Activated naive CD8-positive, alpha-beta T cell treated with anti-CD3 and anti-CD28 coated beads, Interleukin-2, amount 50 U/mL, for 24 hours (primary cell): ENCODE data around the gene PTPRN2.
"Not testable (repeated sequence)": the region's sequence is repeated elsewhere in the genome, so short reads cannot be mapped to it uniquely, and the experiment has no call there.

Experiments used
- ATAC-seq: fragments of 150-1000 bp; cut with Tn5 transposase; one replicate; pipeline ENCODE4 v1.10.0; 2021
- DNase-seq: peaks from one replicate; pipeline ENCODE4 v3.0.0; 2021
- H3K27ac Mint-ChIP-seq: one replicate; pipeline ENCODE4 v1.8.0; 2021; ENCODE audit warnings: mild to moderate bottlenecking, mixed read lengths
- H3K27me3 Mint-ChIP-seq: one replicate; pipeline ENCODE4 v1.8.0; 2021; ENCODE audit warnings: mixed read lengths
- H3K36me3 Mint-ChIP-seq: one replicate; pipeline ENCODE4 v1.8.0; 2021; ENCODE audit warnings: low read depth, mixed read lengths
- H3K4me1 Mint-ChIP-seq: one replicate; pipeline ENCODE4 v1.8.0; 2021; ENCODE audit warnings: mixed read lengths
- H3K4me3 Mint-ChIP-seq: one replicate; pipeline ENCODE4 v1.8.0; 2021; ENCODE audit warnings: mild to moderate bottlenecking, moderate library complexity, mixed read lengths
- H3K9me3 Mint-ChIP-seq: one replicate; pipeline ENCODE4 v1.8.0; 2021; ENCODE audit warnings: mixed read lengths

The PTPRN2 gene

DNA sequence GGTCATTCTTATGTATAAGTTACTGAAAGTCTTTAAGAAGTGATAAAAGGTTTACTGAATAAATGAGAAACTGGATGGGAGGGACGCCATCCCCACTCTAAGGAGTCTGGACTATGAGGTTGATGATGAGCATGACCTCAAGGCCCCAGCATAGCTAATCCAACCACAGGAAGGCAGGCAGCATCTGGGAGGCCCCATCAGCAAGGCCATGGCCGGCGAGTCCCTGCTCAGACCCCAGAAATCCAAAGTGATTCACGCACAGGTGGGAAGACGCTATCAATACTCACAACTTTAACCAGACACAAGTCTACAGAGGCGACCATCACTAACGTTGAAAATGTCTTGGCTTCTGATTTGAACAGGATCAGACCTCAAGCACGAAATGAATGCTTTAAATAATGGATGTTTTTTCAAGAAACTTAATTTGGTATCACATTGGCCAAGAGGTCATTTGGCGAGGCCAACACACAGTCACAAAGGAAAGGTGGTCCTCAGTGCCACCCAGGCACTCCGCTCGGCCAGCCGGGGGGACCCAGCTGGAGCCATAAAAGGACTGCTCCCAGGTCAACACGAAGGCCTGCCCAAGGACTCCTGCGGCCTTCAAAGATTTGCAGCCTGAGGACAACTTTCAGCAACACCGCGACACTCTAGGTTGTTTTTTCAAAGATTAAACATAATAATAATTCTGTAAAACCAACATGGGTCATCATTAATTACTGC, 228.5 kb downstream of the PTPRN2 start:
- Mint-ChIP-seq H3K4me1 (no peaks in the 10 kb centered on the region), H3K4me3 (no peak overlapping the region), H3K9me3 (peaks cover 11% of the 10 kb centered on the region), H3K27me3 (peaks cover 3% of the 10 kb centered on the region), H3K27ac (no peak overlapping the region), H3K36me3 (peaks cover 1% of the 10 kb centered on the region)
- no peak for ATAC-seq
- no peak for DNase-seq

DNA sequence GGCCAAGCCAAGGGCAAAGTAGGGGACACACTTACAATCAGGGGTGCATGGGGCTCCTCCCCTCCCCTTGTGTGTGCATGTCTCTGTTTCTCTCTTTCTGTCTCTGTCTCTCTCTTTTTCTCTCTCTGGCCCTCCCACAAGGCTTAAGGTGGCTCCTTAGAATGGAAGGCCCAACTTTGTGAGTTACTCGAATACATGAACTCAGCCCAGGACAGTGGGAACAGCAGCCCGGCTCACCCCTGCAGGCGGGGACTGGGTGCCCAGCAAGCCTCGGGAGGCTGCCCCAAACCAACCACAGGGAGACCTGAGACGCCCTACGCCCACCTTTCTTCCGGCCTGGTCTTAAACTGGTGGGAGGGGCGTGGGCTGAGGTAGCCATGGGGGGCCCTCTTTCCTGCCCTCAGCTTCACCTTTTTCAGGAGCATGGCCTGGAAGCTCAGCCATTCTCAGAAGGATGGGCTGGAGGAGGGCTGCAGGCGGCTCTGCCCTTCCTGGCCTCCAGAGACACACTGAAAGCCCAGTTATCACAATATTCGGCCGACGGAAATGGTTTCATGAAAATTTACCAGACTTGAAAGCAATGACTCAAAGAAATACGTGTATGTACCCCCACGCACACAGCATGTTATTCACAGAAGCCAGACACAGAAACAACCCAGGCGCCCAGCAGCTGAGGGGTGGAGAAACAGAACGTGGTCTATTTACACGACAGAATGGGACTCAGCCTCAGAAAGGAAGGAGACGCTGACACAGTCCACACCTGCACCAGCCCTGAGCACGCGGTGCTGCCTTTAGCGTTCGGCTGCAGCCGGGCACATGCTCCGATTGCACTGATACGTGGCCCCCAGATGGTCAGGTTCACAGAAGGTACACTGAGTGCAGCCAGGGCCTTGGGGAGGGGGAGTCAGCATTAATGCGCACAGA, 229.5 kb downstream of the PTPRN2 start:
- Mint-ChIP-seq H3K4me1 (no peaks in the 10 kb centered on the region), H3K9me3 (peaks cover 14% of the 10 kb centered on the region), H3K4me3 (no peak overlapping the region), H3K36me3 (peaks cover 3% of the 10 kb centered on the region), H3K27me3 (peaks cover 4% of the 10 kb centered on the region), H3K27ac (no peak overlapping the region)
- ATAC-seq (no peak), DNase-seq (no peak)

- ATAC-seq (no peak), DNase-seq (no peak)
- H3K4me3 Mint-ChIP-seq, result no peak overlapping the region
- peaks cover 3% of the 10 kb centered on the region for H3K36me3 Mint-ChIP-seq
- H3K4me1 Mint-ChIP-seq, result no peaks in the 10 kb centered on the region
- H3K9me3 Mint-ChIP-seq, result peaks cover 14% of the 10 kb centered on the region
- no peak overlapping the region for H3K27ac Mint-ChIP-seq
- H3K27me3 Mint-ChIP-seq, result peaks cover 4% of the 10 kb centered on the region
These were observed 230.3 kb downstream of the PTPRN2 start for GRCh38 chr7:158357106-158357897.

DNA sequence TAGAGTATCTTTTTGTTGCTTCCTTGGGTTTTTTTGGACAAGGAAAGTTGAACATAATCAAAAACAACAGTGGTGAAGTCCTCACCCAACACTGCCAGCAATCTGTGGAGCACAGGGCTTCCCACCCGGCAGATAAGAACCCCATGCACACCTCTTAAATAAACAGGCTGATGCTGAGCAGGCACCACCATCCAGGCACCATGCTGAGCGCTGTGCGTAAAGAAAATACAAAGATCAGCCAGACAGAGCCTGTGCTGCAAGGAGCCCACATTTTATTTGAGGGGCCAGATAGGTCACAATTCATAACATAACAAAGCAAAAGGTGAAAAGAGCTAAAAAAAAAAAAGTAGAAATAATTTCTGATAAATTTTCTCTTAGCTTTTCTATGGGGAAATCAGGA, 231.2 kb downstream of the PTPRN2 start:
- Mint-ChIP-seq H3K36me3 (peaks cover 3% of the 10 kb centered on the region), H3K4me1 (no peaks in the 10 kb centered on the region), H3K9me3 (peaks cover 14% of the 10 kb centered on the region), H3K27me3 (peaks cover 4% of the 10 kb centered on the region), H3K27ac (no peak overlapping the region), H3K4me3 (no peak overlapping the region)
- no peak for DNase-seq
- ATAC-seq, result no peak

- no peak overlapping the region for H3K4me3 Mint-ChIP-seq
- peaks cover 4% of the 10 kb centered on the region for H3K27me3 Mint-ChIP-seq
- ATAC-seq (no peak), DNase-seq (no peak)
- H3K9me3 Mint-ChIP-seq, result peaks cover 14% of the 10 kb centered on the region
- H3K36me3 Mint-ChIP-seq, result peaks cover 3% of the 10 kb centered on the region
- no peaks in the 10 kb centered on the region for H3K4me1 Mint-ChIP-seq
- H3K27ac Mint-ChIP-seq, result no peak overlapping the region
These were observed 232.1 kb downstream of the PTPRN2 start for GRCh38 chr7:158355456-158356065.

DNA sequence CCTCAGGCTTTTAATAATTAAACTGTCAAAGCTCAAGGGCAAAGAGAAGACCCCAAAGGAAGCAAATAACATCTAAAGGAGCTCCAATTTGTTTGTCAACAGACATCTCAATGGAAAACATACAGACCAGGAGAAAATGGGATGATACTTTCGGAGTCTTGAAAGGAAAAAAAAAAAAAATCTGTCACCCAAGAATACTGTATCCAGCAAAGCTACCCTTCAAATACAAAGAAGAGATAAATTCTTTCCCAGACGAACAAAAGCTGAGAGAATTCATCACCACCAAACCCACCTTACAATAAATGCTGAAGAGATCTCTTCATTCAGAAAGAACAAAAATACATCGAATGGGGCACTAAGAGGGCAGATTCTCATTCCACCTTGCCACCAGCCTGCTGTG, 232.8 kb downstream of the PTPRN2 start:
- Mint-ChIP-seq H3K27me3 (peaks cover 4% of the 10 kb centered on the region), H3K9me3 (peaks cover 14% of the 10 kb centered on the region), H3K27ac (no peak overlapping the region), H3K4me1 (no peaks in the 10 kb centered on the region), H3K36me3 (peaks cover 3% of the 10 kb centered on the region), H3K4me3 (no peak overlapping the region)
- ATAC-seq, result no peak
- DNase-seq, result no peak

GRCh38 chr7:158353606-158354570, 233.7 kb downstream of the PTPRN2 start:
- H3K4me1 Mint-ChIP-seq, result no peaks in the 10 kb centered on the region
- peaks cover 14% of the 10 kb centered on the region for H3K9me3 Mint-ChIP-seq
- ATAC-seq (no peak), DNase-seq (no peak)
- peaks cover 3% of the 10 kb centered on the region for H3K36me3 Mint-ChIP-seq
- H3K4me3 Mint-ChIP-seq, result no peak overlapping the region
- no peak overlapping the region for H3K27ac Mint-ChIP-seq
- H3K27me3 Mint-ChIP-seq, result peaks cover 4% of the 10 kb centered on the region

DNA sequence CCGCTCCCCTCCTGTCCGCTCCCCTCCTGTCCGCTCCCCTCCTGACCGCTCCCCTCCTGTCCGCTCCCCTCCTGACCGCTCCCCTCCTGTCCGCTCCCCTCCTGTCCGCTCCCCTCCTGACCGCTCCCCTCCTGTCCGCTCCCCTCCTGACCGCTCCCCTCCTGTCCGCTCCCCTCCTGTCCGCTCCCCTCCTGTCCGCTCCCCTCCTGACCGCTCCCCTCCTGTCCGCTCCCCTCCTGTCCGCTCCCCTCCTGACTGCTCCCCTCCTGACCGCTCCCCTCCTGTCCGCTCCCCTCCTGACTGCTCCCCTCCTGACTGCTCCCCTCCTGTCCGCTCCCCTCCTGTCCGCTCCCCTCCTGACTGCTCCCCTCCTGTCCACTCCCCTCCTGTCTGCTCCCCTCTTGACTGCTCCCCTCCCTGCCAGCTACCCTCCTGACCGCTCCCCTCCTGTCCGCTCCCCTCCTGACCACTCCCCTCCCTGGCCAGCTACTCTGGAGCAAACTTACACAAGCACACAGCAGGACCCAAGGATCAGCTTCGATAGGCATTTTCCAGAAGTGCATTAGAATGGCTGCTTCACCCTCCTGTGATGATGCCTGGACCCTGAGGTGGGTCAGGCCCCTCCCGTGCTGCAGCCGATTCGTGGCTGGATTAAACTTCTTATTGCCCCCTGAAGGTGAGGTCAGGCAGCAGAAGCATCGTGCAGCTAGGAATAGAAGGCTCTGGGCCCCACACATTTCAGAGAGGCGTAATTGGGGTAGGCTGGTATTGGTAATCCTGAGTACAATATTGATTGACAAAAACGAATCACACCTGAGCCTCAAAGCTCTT, 235.5 kb downstream of the PTPRN2 start:
- not testable (repeated sequence) for H3K36me3 Mint-ChIP-seq, H3K27me3 Mint-ChIP-seq, ATAC-seq, H3K4me3 Mint-ChIP-seq, H3K4me1 Mint-ChIP-seq, DNase-seq, H3K27ac Mint-ChIP-seq
- peaks cover 14% of the 10 kb centered on the region for H3K9me3 Mint-ChIP-seq

- DNase-seq, result no peak
- H3K36me3 Mint-ChIP-seq, result peaks cover 3% of the 10 kb centered on the region
- no peak overlapping the region for H3K27ac Mint-ChIP-seq
- no peak for ATAC-seq
- H3K27me3 Mint-ChIP-seq, result peaks cover 4% of the 10 kb centered on the region
- no peaks in the 10 kb centered on the region for H3K4me1 Mint-ChIP-seq
- H3K4me3 Mint-ChIP-seq, result no peak overlapping the region
- H3K9me3 Mint-ChIP-seq, result peaks cover 14% of the 10 kb centered on the region
These were observed 236.1 kb downstream of the PTPRN2 start for GRCh38 chr7:158351481-158351880.

- ATAC-seq, result no peak
- H3K4me1 Mint-ChIP-seq, result no peaks in the 10 kb centered on the region
- no peak overlapping the region for H3K4me3 Mint-ChIP-seq
These were observed 236.6 kb downstream of the PTPRN2 start for GRCh38 chr7:158351051-158351450.

GRCh38 chr7:158350166-158350900, 237.3 kb downstream of the PTPRN2 start:
- H3K9me3 Mint-ChIP-seq, result peaks cover 14% of the 10 kb centered on the region
- peaks cover 3% of the 10 kb centered on the region for H3K36me3 Mint-ChIP-seq
- H3K27ac Mint-ChIP-seq, result no peak overlapping the region
- peaks cover 4% of the 10 kb centered on the region for H3K27me3 Mint-ChIP-seq
- DNase-seq (no peak), ATAC-seq (no peak)
- H3K4me1 Mint-ChIP-seq, result no peaks in the 10 kb centered on the region
- no peak overlapping the region for H3K4me3 Mint-ChIP-seq

More at GRCh38 chr7:158351051-158351450, 236.6 kb downstream of the PTPRN2 start:
- Mint-ChIP-seq H3K27me3 (peaks cover 4% of the 10 kb centered on the region), H3K36me3 (peaks cover 3% of the 10 kb centered on the region), H3K9me3 (peaks cover 14% of the 10 kb centered on the region), H3K27ac (no peak overlapping the region)
- no peak for DNase-seq

- Mint-ChIP-seq H3K4me3 (no peak overlapping the region), H3K27ac (no peak overlapping the region), H3K9me3 (no peaks in the 10 kb centered on the region), H3K36me3 (no peaks in the 10 kb centered on the region), H3K4me1 (no peaks in the 10 kb centered on the region), H3K27me3 (no peaks in the 10 kb centered on the region)
- no peak for ATAC-seq
- DNase-seq, result no peak
These were observed 239.2 kb downstream of the PTPRN2 start for GRCh38 chr7:158348446-158348845.
